Muscle layer of colon (tissue), 2 donors: ENCODE measurements around the gene SPATS2L.

Experiments used
- H3K27ac ChIP-seq: one replicate; pipeline ENCODE4 v1.7.0; 2013; ENCODE audit warnings: low read depth, mild to moderate bottlenecking, low read length, moderate library complexity
- H3K27me3 ChIP-seq, 2 donors: one replicate each; pipeline ENCODE4 v1.7.0; 2013; ENCODE audit warnings: low read length in 2 of 2, mild to moderate bottlenecking in 2 of 2; ENCODE audit not compliant: insufficient read depth in 2 of 2, control insufficient read depth in 1 of 2
- H3K36me3 ChIP-seq: one replicate; pipeline ENCODE4 v1.7.0; 2013; ENCODE audit warnings: mild to moderate bottlenecking, low read length; ENCODE audit not compliant: insufficient read depth
- H3K4me1 ChIP-seq: one replicate; pipeline ENCODE4 v1.7.0; 2013; ENCODE audit warnings: mild to moderate bottlenecking, low read length; ENCODE audit not compliant: insufficient read depth
- H3K4me3 ChIP-seq, 2 donors: one replicate each; pipeline ENCODE4 v1.7.0; 2013; ENCODE audit warnings: low read length in 2 of 2, low read depth in 1 of 2, mild to moderate bottlenecking in 1 of 2, moderate library complexity in 1 of 2
- H3K9ac ChIP-seq: one replicate; pipeline ENCODE4 v1.7.0; 2013; ENCODE audit warnings: low read length
- H3K9me3 ChIP-seq: one replicate; pipeline ENCODE4 v1.7.0; 2013; ENCODE audit warnings: mild to moderate bottlenecking, low read length
- donor health status: abdominal sarcoma.
- donor health status: Adenocarcinoma of cecum.

The SPATS2L gene

GRCh38 chr2:200309296-200310049, 3.0 kb downstream of the SPATS2L start:
- H3K4me1 ChIP-seq = peaks cover 30% of the 10 kb centered on the region
- no peaks in the 10 kb centered on the region for H3K9me3 ChIP-seq
- no peak overlapping the region for H3K27ac ChIP-seq

GRCh38 chr2:200310545-200310971, 4.1 kb downstream of the SPATS2L start:
- H3K4me1 ChIP-seq = peaks cover 37% of the 10 kb centered on the region
- no peak overlapping the region for H3K4me3 ChIP-seq
- H3K9me3 ChIP-seq = no peaks in the 10 kb centered on the region

More at GRCh38 chr2:200309296-200310049, 3.0 kb downstream of the SPATS2L start:
- H3K36me3 ChIP-seq = no peaks in the 10 kb centered on the region
- H3K27me3 ChIP-seq = no peaks in the 10 kb centered on the region
- H3K4me3 ChIP-seq = no peak overlapping the region
- no peak overlapping the region for H3K9ac ChIP-seq

GRCh38 chr2:200311139-200311538, 4.6 kb downstream of the SPATS2L start:
- H3K9me3 ChIP-seq = no peaks in the 10 kb centered on the region
- H3K36me3 ChIP-seq = no peaks in the 10 kb centered on the region
- H3K4me3 ChIP-seq = peak overlapping the region in 1 of 2 donors; percentile 20
- peaks cover 38% of the 10 kb centered on the region for H3K4me1 ChIP-seq
- no peaks in the 10 kb centered on the region for H3K27me3 ChIP-seq
- H3K9ac ChIP-seq = no peak overlapping the region
- no peak overlapping the region for H3K27ac ChIP-seq

More at GRCh38 chr2:200310545-200310971, 4.1 kb downstream of the SPATS2L start:
- H3K36me3 ChIP-seq = no peaks in the 10 kb centered on the region
- H3K9ac ChIP-seq = no peak overlapping the region
- no peak overlapping the region for H3K27ac ChIP-seq
- no peaks in the 10 kb centered on the region for H3K27me3 ChIP-seq

- Histone ChIP-seq H3K9me3 (no peaks in the 10 kb centered on the region), H3K27ac (no peak overlapping the region), H3K4me1 (peaks cover 46% of the 10 kb centered on the region), H3K27me3 (no peaks in the 10 kb centered on the region), H3K9ac (no peak overlapping the region), H3K36me3 (no peaks in the 10 kb centered on the region), H3K4me3 (no peak overlapping the region)
Measured at GRCh38 chr2:200314976-200315567, 8.6 kb downstream of the SPATS2L start.

GRCh38 chr2:200317975-200318374, 11.5 kb downstream of the SPATS2L start:
- no peak overlapping the region for H3K9ac ChIP-seq
- H3K4me1 ChIP-seq = peaks cover 27% of the 10 kb centered on the region
- H3K27me3 ChIP-seq = no peaks in the 10 kb centered on the region
- no peak overlapping the region for H3K27ac ChIP-seq
- H3K36me3 ChIP-seq = no peaks in the 10 kb centered on the region
- H3K4me3 ChIP-seq = no peak overlapping the region
- H3K9me3 ChIP-seq = no peaks in the 10 kb centered on the region

- no peaks in the 10 kb centered on the region for H3K36me3 ChIP-seq
- H3K27me3 ChIP-seq = no peaks in the 10 kb centered on the region
- no peaks in the 10 kb centered on the region for H3K9me3 ChIP-seq
- no peak overlapping the region for H3K27ac ChIP-seq
- no peak overlapping the region for H3K9ac ChIP-seq
- H3K4me1 ChIP-seq = peaks cover 27% of the 10 kb centered on the region
- no peak overlapping the region for H3K4me3 ChIP-seq
Measured at GRCh38 chr2:200318940-200319435, 12.5 kb downstream of the SPATS2L start.

GRCh38 chr2:200319548-200320337, 13.2 kb downstream of the SPATS2L start:
- peaks cover 27% of the 10 kb centered on the region for H3K4me1 ChIP-seq
- H3K9me3 ChIP-seq = no peaks in the 10 kb centered on the region
- H3K27ac ChIP-seq = no peak overlapping the region
- H3K9ac ChIP-seq = no peak overlapping the region
- no peaks in the 10 kb centered on the region for H3K36me3 ChIP-seq
- H3K27me3 ChIP-seq = no peaks in the 10 kb centered on the region
- no peak overlapping the region for H3K4me3 ChIP-seq

GRCh38 chr2:200320344-200320743, 13.9 kb downstream of the SPATS2L start:
- Histone ChIP-seq H3K4me1 (peaks cover 22% of the 10 kb centered on the region), H3K27ac (no peak overlapping the region), H3K9ac (no peak overlapping the region), H3K27me3 (no peaks in the 10 kb centered on the region), H3K9me3 (no peaks in the 10 kb centered on the region), H3K36me3 (no peaks in the 10 kb centered on the region), H3K4me3 (no peak overlapping the region)

GRCh38 chr2:200320991-200321390, 14.5 kb downstream of the SPATS2L start:
- no peaks in the 10 kb centered on the region for H3K27me3 ChIP-seq
- no peaks in the 10 kb centered on the region for H3K36me3 ChIP-seq
- no peak overlapping the region for H3K27ac ChIP-seq
- H3K4me1 ChIP-seq = peaks cover 18% of the 10 kb centered on the region
- H3K9me3 ChIP-seq = no peaks in the 10 kb centered on the region
- H3K4me3 ChIP-seq = no peak overlapping the region
- no peak overlapping the region for H3K9ac ChIP-seq

- H3K9ac ChIP-seq = no peak overlapping the region
- no peaks in the 10 kb centered on the region for H3K9me3 ChIP-seq
- H3K27me3 ChIP-seq = no peaks in the 10 kb centered on the region
- H3K4me3 ChIP-seq = no peak overlapping the region
- H3K4me1 ChIP-seq = peaks cover 14% of the 10 kb centered on the region
- no peak overlapping the region for H3K27ac ChIP-seq
- H3K36me3 ChIP-seq = no peaks in the 10 kb centered on the region
Measured at GRCh38 chr2:200321780-200322534, 15.5 kb downstream of the SPATS2L start.

- Histone ChIP-seq H3K9ac (no peak overlapping the region), H3K9me3 (no peaks in the 10 kb centered on the region), H3K4me3 (no peak overlapping the region), H3K4me1 (peaks cover 10% of the 10 kb centered on the region), H3K27me3 (no peaks in the 10 kb centered on the region), H3K27ac (no peak overlapping the region), H3K36me3 (no peaks in the 10 kb centered on the region)
Measured at GRCh38 chr2:200322607-200323006, 16.1 kb downstream of the SPATS2L start.
